Stomach (tissue), 4 donors: ENCODE results near the gene TPCN1.

Source experiments
- CTCF ChIP-seq, 7 experiments: fragments of 450-650 bp in 4 of 7; fragments of 200-600 bp in 3 of 7; sonication (generic) in 3 of 7; IDR thresholded peaks; one replicate each; pipeline ENCODE4 v1.5.1; 2016 to 2019; ENCODE audit warnings: antibody characterized with exemption in 7 of 7, control low read depth in 2 of 7, mild to moderate bottlenecking in 1 of 7
- POLR2A ChIP-seq, 4 donors: fragments of 450-650 bp; IDR thresholded peaks; one replicate each; pipeline ENCODE4 v1.6.1; 2016; ENCODE audit warnings: antibody characterized with exemption in 4 of 4, control low read depth in 2 of 4, mild to moderate bottlenecking in 1 of 4, moderate library complexity in 1 of 4

- TF ChIP-seq CTCF (IDR thresholded peaks at IDR 0.05) = no peak
- no peak for TF ChIP-seq POLR2A (IDR thresholded peaks at IDR 0.05)
These were observed 10.1 kb upstream of the TPCN1 start for GRCh38 chr12:113211160-113211559.
